Activated CD8-positive, alpha-beta T cell treated with anti-CD3 and anti-CD28 coated beads for 36 hours (primary cell): ENCODE results near the gene RNF217. TPM values are rescaled to one million over a fixed set of nuclear protein-coding genes. Genes with fewer than 3 reads are reported as not detected.

Source experiments
- ATAC-seq: fragments of 200-7000 bp; cut with Tn5 transposase; one replicate; pipeline ENCODE4 v1.10.0; 2021; ENCODE audit warnings: mild to moderate bottlenecking, moderate library complexity
- CTCF ChIA-PET: fragments of 350-600 bp; sonication (Branson Sonifier 250); formaldehyde crosslinking; loops from one replicate; lab custom pipeline; 2021; ENCODE audit warnings: antibody characterized with exemption; lab: Charles Lee
- POLR2A ChIA-PET: fragments of 350-600 bp; sonication (Branson Sonifier 250); formaldehyde crosslinking; loops from one replicate; lab custom pipeline; 2021; ENCODE audit warnings: antibody characterized with exemption; lab: Charles Lee
- DNase-seq: peaks from one replicate; pipeline ENCODE4 v3.0.0-alpha.2; 2020
- H3K27ac Mint-ChIP-seq: one replicate; pipeline ENCODE4 v1.8.0; 2021; ENCODE audit warnings: mild to moderate bottlenecking, mixed read lengths
- H3K27me3 Mint-ChIP-seq: one replicate; pipeline ENCODE4 v1.8.0; 2021; ENCODE audit warnings: mixed read lengths
- H3K36me3 Mint-ChIP-seq: one replicate; pipeline ENCODE4 v1.8.0; 2021; ENCODE audit warnings: low read depth, mixed read lengths
- H3K4me1 Mint-ChIP-seq: one replicate; pipeline ENCODE4 v1.8.0; 2021; ENCODE audit warnings: low read depth, mixed read lengths
- H3K4me3 Mint-ChIP-seq: one replicate; pipeline ENCODE4 v1.8.0; 2021; ENCODE audit warnings: mild to moderate bottlenecking, moderate library complexity, mixed read lengths
- H3K9me3 Mint-ChIP-seq: one replicate; pipeline ENCODE4 v1.8.0; 2021; ENCODE audit warnings: mixed read lengths
- CTCF ChIP-seq: fragments of 200-600 bp; IDR thresholded peaks from one replicate; pipeline ENCODE4 v1.8.0; 2022; ENCODE audit warnings: antibody characterized with exemption, mild to moderate bottlenecking
- intact Hi-C: fragments of 100-400 bp; cut with micrococcal nuclease; formaldehyde crosslinking; loops from one replicate; pipeline ENCODE4 v1.10.0; 2022
- total RNA-seq, 2 experiments: library from RNA; stranded (reverse); gene quantifications; one replicate each; pipeline ENCODE4 v1.2.3, GENCODE V29; 2021

The RNF217 gene
- total RNA-seq, 2 experiments from 2014 or later, result 0.07 to 0.09 TPM

- CTCF ChIA-PET, result no interaction called here
- Mint-ChIP-seq H3K27ac (no peak overlapping the region), H3K36me3 (no peaks in the 10 kb centered on the region), H3K27me3 (no peaks in the 10 kb centered on the region), H3K4me1 (no peaks in the 10 kb centered on the region), H3K9me3 (no peaks in the 10 kb centered on the region), H3K4me3 (no peak overlapping the region)
- no peak for TF ChIP-seq CTCF
- POLR2A ChIA-PET, result no interaction called here
- intact Hi-C loops, result no loop called here
- DNase-seq, result no peak
- ATAC-seq, result no peak
These were observed 115.2 kb downstream of the RNF217 start for GRCh38 chr6:125077453-125077852.

- DNase-seq (no peak), ATAC-seq (no peak)
- ChIA-PET CTCF (no interaction called here), POLR2A (no interaction called here)
- Mint-ChIP-seq H3K36me3 (no peaks in the 10 kb centered on the region), H3K27ac (no peak overlapping the region), H3K27me3 (no peaks in the 10 kb centered on the region), H3K9me3 (no peaks in the 10 kb centered on the region), H3K4me3 (no peak overlapping the region), H3K4me1 (no peaks in the 10 kb centered on the region)
- intact Hi-C loops, result no loop called here
- TF ChIP-seq CTCF, result no peak
These were observed 116.5 kb downstream of the RNF217 start for GRCh38 chr6:125078602-125079321.

- Mint-ChIP-seq H3K9me3 (no peaks in the 10 kb centered on the region), H3K4me3 (no peak overlapping the region), H3K36me3 (no peaks in the 10 kb centered on the region), H3K4me1 (no peaks in the 10 kb centered on the region), H3K27ac (no peak overlapping the region), H3K27me3 (no peaks in the 10 kb centered on the region)
- intact Hi-C loops, result no loop called here
- DNase-seq (no peak), ATAC-seq (no peak)
- ChIA-PET POLR2A (no interaction called here), CTCF (no interaction called here)
- no peak for TF ChIP-seq CTCF
These were observed 120.9 kb downstream of the RNF217 start for GRCh38 chr6:125082908-125083683.

GRCh38 chr6:125083684-125083990, 121.4 kb downstream of the RNF217 start:
- ATAC-seq (no peak), DNase-seq (no peak)
- no peaks in the 10 kb centered on the region for H3K9me3 Mint-ChIP-seq
- TF ChIP-seq CTCF, result no peak
- no peaks in the 10 kb centered on the region for H3K4me1 Mint-ChIP-seq
- H3K27ac Mint-ChIP-seq, result no peak overlapping the region
- H3K4me3 Mint-ChIP-seq, result no peak overlapping the region
- ChIA-PET POLR2A (no interaction called here), CTCF (no interaction called here)
- H3K27me3 Mint-ChIP-seq, result no peaks in the 10 kb centered on the region
- intact Hi-C loops, result no loop called here
- H3K36me3 Mint-ChIP-seq, result no peaks in the 10 kb centered on the region

GRCh38 chr6:125086716-125087115, 124.5 kb downstream of the RNF217 start:
- no peaks in the 10 kb centered on the region for H3K27me3 Mint-ChIP-seq
- DNase-seq (no peak), ATAC-seq (no peak)
- TF ChIP-seq CTCF, result no peak
- intact Hi-C loops, result no loop called here
- no peaks in the 10 kb centered on the region for H3K9me3 Mint-ChIP-seq
- ChIA-PET POLR2A (no interaction called here), CTCF (no interaction called here)
- no peak overlapping the region for H3K4me3 Mint-ChIP-seq
- H3K4me1 Mint-ChIP-seq, result no peaks in the 10 kb centered on the region
- no peak overlapping the region for H3K27ac Mint-ChIP-seq
- no peaks in the 10 kb centered on the region for H3K36me3 Mint-ChIP-seq
